OCI-LY1 (cell line): ENCODE measurements around the gene RPL27A.

Experiments used
- CTCF ChIP-seq: fragments of 200-600 bp; sonication (generic), shearing (Covaris generic); IDR thresholded peaks from 2 replicates; pipeline ENCODE4 v1.5.1; 2017; ENCODE audit warnings: mild to moderate bottlenecking, antibody characterized with exemption, low read length, moderate library complexity, mixed read lengths
- EZH2 ChIP-seq: fragments of 200-600 bp; sonication (generic), shearing (Covaris generic); IDR thresholded peaks from 2 replicates; pipeline ENCODE4 v1.8.0; 2017; ENCODE audit warnings: borderline replicate concordance, mixed run types, mild to moderate bottlenecking, antibody characterized with exemption, low read length, moderate library complexity, mixed read lengths

- no peak for TF ChIP-seq CTCF
- no peak for TF ChIP-seq EZH2
These were observed 27.2 kb downstream of the RPL27A start for GRCh38 chr11:8709777-8710176.
